Peyer's patch (tissue), 4 donors: ENCODE results near the gene CD226. TPM values are rescaled to one million over a fixed set of nuclear protein-coding genes. Genes with fewer than 3 reads are reported as not detected.
"Not testable (repeated sequence)": the region's sequence is repeated elsewhere in the genome, so short reads cannot be mapped to it uniquely, and the experiment has no call there.

Experiments used
- DNase-seq, 3 donors: peaks; one replicate each; pipeline ENCODE4 v3.0.0-alpha.2; 2017 to 2019
- H3K27ac ChIP-seq, 4 donors: fragments of 200-600 bp; sonication (generic); one replicate each; pipeline ENCODE4 v1.5.1; 2016 to 2019
- H3K27me3 ChIP-seq, 2 donors: fragments of 200-600 bp; sonication (generic); one replicate each; pipeline ENCODE4 v1.5.1; 2019
- H3K36me3 ChIP-seq, 3 donors: fragments of 200-600 bp; sonication (generic); one replicate each; pipeline ENCODE4 v1.5.1; 2016 to 2019
- H3K4me1 ChIP-seq, 4 donors: fragments of 200-600 bp; sonication (generic); one replicate each; pipeline ENCODE4 v1.5.1; 2016 to 2019
- H3K4me3 ChIP-seq, 4 donors: fragments of 200-600 bp; sonication (generic); 1 replicate in 3 of 4; 2 replicates in 1 of 4; pipeline ENCODE4 v1.5.1; 2016 to 2019; ENCODE audit warnings: mild to moderate bottlenecking in 1 of 4
- H3K9me3 ChIP-seq, 4 donors: fragments of 200-600 bp; sonication (generic); one replicate each; pipeline ENCODE4 v1.5.1; 2016 to 2019; ENCODE audit warnings: mild to moderate bottlenecking in 1 of 4
- POLR2A ChIP-seq, 2 donors: fragments of 450-650 bp; IDR thresholded peaks; one replicate each; pipeline ENCODE4 v1.5.1; 2017; ENCODE audit warnings: antibody characterized with exemption in 2 of 2, mild to moderate bottlenecking in 2 of 2, moderate library complexity in 2 of 2
- total RNA-seq, 4 donors: library from RNA; depleted of rRNA; stranded (reverse); fragments of >200 nt; gene quantifications; one replicate each; pipeline ENCODE4 v1.1.0, GENCODE V29; 2016
- TF ChIP-seq, protein P1 (sequence below), 6 experiments: fragments of 450-650 bp in 4 of 6; fragments of 200-600 bp in 2 of 6; sonication (generic) in 1 of 6; IDR thresholded peaks; one replicate each; pipeline ENCODE4 v1.5.1; 2017 to 2019; ENCODE audit warnings: antibody characterized with exemption in 6 of 6, mild to moderate bottlenecking in 3 of 6, moderate library complexity in 1 of 6

The CD226 gene
- total RNA-seq, 4 donors from 2014 or later, result 0.66 to 10.7 (median 3.3) TPM

DNA sequence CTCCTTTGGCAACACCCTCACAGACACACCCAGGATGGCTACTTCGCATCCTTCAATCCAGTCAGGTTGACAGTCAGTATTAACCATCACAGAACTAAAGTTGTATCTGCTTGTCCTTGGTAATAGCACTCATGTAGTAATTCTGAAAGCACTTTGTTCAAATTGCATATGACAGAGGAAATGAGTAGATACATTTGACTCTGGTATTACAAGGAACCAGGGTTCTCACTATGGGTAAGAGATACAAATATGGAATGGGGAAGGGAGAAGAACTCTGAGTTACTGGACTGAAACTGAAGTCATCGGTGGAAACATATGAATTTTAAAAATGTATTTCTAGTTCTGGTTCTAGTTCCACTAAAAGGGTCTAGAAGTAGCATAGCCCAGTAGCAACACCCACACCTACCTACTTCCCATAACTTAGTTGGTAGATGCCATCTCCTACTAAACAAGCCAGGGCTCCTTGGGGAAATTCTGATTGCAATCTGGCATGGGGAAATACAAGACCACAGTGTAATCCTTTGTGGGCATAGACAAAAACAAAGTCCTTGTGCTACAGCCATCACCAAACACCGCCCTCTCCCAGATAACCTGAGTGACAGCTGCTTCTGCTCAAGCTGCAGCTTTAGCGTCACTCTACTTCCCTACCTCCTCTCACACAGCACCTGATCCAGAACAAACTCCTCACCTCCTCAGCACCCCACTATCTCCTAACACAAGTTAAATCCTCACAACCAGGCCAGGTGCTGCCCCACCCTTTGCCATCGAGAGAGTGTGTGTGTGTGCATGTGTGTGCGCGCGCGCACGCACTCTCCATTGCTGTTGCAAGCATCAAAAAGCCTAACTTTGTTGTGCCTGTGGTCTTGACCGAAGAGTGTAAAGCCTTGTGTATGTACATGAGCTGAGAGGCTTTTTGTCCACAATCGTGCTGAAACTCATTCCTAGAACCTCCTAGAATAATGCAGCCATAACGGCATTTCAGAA, 31.4 kb upstream of the CD226 start:
- Histone ChIP-seq H3K4me3 (no peak overlapping the region), H3K4me1 (no peaks in the 10 kb centered on the region), H3K9me3 (no peaks in the 10 kb centered on the region), H3K27me3 (no peaks in the 10 kb centered on the region), H3K27ac (no peak overlapping the region), H3K36me3 (no peaks in the 10 kb centered on the region)
- DNase-seq, result no peak
- TF ChIP-seq, protein P1, sequence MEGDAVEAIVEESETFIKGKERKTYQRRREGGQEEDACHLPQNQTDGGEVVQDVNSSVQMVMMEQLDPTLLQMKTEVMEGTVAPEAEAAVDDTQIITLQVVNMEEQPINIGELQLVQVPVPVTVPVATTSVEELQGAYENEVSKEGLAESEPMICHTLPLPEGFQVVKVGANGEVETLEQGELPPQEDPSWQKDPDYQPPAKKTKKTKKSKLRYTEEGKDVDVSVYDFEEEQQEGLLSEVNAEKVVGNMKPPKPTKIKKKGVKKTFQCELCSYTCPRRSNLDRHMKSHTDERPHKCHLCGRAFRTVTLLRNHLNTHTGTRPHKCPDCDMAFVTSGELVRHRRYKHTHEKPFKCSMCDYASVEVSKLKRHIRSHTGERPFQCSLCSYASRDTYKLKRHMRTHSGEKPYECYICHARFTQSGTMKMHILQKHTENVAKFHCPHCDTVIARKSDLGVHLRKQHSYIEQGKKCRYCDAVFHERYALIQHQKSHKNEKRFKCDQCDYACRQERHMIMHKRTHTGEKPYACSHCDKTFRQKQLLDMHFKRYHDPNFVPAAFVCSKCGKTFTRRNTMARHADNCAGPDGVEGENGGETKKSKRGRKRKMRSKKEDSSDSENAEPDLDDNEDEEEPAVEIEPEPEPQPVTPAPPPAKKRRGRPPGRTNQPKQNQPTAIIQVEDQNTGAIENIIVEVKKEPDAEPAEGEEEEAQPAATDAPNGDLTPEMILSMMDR (IDR thresholded peaks at IDR 0.05), result no peak
- no peak for TF ChIP-seq POLR2A (IDR thresholded peaks at IDR 0.05)

DNA sequence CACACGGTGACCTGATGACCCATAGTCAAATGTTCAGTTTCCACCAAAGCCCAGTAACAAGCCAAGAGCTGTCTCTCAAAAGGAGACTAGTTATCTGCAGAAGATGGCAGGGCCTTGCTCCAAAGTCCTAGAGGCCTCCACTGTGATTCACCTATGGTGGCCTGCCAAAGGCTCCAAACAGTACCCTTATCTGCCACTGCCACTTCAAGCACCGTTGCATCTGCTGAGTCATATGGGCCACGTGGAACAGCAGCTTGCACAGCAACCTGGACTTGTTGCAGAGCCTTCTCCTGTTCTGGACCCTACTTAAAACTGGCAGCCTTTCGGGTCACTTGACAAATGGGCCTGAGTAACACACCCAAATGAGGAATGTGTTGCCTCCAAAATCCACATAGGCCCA, 27.6 kb upstream of the CD226 start:
- H3K4me1 ChIP-seq, H3K36me3 ChIP-seq, H3K27me3 ChIP-seq, H3K27ac ChIP-seq, DNase-seq, H3K9me3 ChIP-seq, H3K4me3 ChIP-seq: not testable (repeated sequence)

GRCh38 chr18:69974365-69974764, 26.7 kb upstream of the CD226 start:
- Histone ChIP-seq H3K4me1 (no peaks in the 10 kb centered on the region), H3K36me3 (no peaks in the 10 kb centered on the region), H3K27me3 (no peaks in the 10 kb centered on the region), H3K4me3 (no peak overlapping the region), H3K27ac (no peak overlapping the region), H3K9me3 (no peaks in the 10 kb centered on the region)
- no peak for DNase-seq
- no peak for TF ChIP-seq POLR2A (IDR thresholded peaks at IDR 0.05)
- TF ChIP-seq, protein P1 (IDR thresholded peaks at IDR 0.05), result no peak

GRCh38 chr18:69969491-69969890, 21.8 kb upstream of the CD226 start:
- Histone ChIP-seq H3K4me3 (no peak overlapping the region), H3K27me3 (no peaks in the 10 kb centered on the region)

DNA sequence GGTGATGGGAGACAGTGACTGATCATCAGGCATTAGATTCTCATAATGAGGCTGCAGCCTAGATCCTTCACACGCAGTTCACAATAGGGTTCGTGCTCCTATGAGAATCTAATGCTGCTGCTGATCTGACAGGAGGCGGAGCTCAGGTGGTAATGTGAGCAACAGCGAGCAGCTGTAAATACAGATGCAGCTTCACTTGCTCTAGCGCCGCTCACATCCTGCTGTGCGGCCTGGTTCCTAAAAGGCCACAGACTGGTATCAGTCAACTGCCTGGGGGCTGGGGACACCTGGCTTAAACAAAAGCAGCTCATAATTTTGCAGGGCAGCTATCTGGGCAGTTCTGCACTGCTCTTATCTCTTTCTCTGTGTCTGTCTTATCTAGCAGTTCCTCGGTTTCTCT, 20.4 kb upstream of the CD226 start:
- Histone ChIP-seq H3K4me3 (no peak overlapping the region), H3K36me3 (no peaks in the 10 kb centered on the region), H3K4me1 (no peaks in the 10 kb centered on the region), H3K9me3 (no peaks in the 10 kb centered on the region), H3K27me3 (no peaks in the 10 kb centered on the region), H3K27ac (no peak overlapping the region)
- DNase-seq, result peak in 1 of 3 donors; percentile 67
- TF ChIP-seq, protein P1 (IDR thresholded peaks at IDR 0.05), result no peak
- TF ChIP-seq POLR2A (IDR thresholded peaks at IDR 0.05), result no peak

More at GRCh38 chr18:69969491-69969890, 21.8 kb upstream of the CD226 start:
- DNase-seq, result no peak
- Histone ChIP-seq H3K27ac (no peak overlapping the region), H3K9me3 (no peaks in the 10 kb centered on the region), H3K4me1 (no peaks in the 10 kb centered on the region), H3K36me3 (no peaks in the 10 kb centered on the region)
- no peak for TF ChIP-seq POLR2A (IDR thresholded peaks at IDR 0.05)
- TF ChIP-seq, protein P1 (IDR thresholded peaks at IDR 0.05), result no peak

DNA sequence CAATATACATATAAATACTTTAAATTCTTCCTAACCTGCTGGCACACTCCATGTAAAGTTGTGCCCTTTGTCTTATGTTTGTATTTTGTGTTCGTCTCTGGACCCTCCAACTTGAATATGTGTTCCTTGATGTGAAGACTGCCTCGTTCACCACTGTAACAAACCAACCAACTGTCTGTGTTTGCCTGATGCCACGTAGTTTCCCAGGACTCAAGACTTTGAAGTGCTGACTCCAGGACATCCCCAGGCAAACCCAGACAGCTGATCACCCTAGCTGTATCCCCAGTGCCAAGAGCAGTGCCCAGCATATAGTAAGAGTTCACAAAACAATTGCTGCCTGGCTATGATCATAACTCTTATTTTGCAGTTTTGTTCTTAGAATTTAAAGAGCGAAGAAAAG, 15.5 kb upstream of the CD226 start:
- Histone ChIP-seq H3K4me1 (no peaks in the 10 kb centered on the region), H3K4me3 (no peak overlapping the region), H3K27ac (no peak overlapping the region), H3K9me3 (no peaks in the 10 kb centered on the region), H3K27me3 (no peaks in the 10 kb centered on the region), H3K36me3 (no peaks in the 10 kb centered on the region)
- no peak for DNase-seq
- TF ChIP-seq, protein P1 (IDR thresholded peaks at IDR 0.05), result no peak
- TF ChIP-seq POLR2A (IDR thresholded peaks at IDR 0.05), result no peak
